Activated CD8-positive, alpha-beta memory T cell treated with anti-CD3 and anti-CD28 coated beads, Interleukin-2, amount 50 U/mL, for 1 hour (primary cell): Measurements from ENCODE around the gene MLPH.
"Not testable (repeated sequence)": the region's sequence is repeated elsewhere in the genome, so short reads cannot be mapped to it uniquely, and the experiment has no call there.

Experiments
- DNase-seq: peaks from one replicate; pipeline ENCODE4 v3.0.0-alpha.2; 2020; ENCODE audit errors: extremely low read depth

MLPH gene

DNA sequence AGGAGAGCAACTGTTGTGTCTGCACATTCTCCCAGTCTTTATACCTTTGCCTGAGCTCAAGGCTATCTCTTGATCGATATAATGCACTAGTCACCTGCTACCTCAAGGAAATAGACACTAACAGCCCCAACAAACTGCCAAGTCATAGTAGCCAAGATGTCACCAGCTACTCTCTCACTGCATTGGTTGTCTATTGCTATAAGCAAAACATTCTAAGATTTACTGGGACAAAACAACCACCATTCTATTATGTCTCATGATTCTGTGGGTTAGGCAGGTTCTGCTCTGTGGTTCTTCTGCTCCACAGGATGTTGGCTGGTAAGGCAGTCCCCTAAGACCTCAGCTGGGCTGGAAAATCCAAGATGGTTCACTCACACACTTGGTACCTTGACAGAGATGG, 28.5 kb upstream of the MLPH start:
- DNase-seq: no peak

GRCh38 chr2:237459226-237459625, 27.8 kb upstream of the MLPH start:
- DNase-seq: no peak

DNA sequence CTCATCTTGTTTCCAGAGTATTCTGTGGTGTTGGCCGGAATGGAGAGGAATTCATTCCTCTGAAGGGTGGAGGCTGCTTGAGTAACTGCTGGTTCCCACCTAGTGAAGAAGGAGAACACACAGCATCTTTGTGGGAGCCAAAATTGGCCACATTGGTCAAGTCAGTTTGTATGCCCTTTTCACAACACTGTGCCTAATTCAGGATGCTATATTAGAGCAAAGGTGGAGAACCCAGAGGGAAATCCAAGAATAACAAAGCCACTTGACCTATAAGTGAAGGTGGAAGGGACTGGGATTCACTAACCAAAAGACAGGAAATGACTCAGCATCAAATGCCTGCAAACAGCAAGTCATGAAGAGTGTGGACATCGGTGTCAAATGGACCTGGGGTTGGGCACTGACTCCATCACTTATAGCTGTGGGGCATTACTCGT, 27.3 kb upstream of the MLPH start:
- no peak for DNase-seq

DNA sequence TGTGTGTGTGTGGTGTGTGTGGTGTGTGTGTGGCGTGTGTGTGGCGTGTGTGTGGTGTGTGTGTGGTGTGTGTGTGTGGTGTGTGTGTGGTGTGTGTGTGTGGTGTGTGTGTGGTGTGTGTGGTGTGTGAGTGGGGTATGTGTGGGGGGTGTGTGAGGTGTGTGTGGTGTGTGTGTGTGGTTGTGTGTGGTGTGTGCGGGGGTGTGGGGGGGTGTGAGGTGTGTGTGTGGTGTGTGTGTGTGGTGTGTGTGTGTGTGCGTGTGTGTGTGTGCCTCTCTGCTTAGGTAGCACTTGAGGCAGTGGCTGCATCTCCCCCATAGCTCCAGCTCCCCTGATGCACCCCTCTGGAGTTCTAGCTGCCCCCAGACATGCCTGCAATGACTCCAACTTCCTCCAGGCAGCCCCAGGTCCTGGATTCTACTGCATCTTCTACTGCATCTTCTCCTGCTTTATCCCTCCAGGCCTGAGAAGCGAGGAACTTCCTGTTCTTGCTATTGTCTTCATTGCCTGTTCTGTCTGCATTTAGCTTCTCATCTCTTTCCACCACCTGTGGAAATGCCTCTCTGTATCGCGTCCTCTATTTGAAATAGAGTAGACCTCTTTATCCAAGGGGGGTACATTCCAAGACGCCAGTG, 22.2 kb upstream of the MLPH start:
- DNase-seq: no peak

DNA sequence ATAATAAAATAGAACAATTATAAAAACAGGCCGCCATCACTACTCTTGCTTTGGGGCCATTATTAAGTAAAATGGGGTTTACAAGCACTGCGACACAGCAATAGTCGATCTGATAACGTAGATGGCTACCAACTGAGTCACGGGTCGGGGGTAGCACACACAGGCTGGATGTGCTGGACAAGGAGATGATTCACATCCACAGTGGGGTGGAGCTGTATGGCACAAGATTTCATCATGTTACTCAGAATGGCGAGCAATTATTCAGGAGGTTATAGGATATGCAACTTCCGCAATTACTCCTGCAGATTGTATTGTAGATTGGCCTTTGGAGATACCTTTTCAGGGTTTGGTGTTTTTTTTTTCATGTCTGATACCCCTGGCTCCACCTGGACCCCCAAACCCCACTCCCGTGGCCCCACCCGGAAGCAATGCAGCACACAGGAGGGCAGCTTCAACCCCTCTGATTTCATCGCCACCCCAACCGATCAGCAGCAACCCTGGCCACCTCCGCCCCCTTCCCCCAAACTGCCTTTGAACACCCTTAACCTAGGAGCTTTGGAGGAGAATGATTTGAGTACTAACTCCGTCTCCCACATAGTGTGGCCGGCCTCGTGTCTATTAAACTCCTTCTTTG, 21.4 kb upstream of the MLPH start:
- DNase-seq: no peak

DNA sequence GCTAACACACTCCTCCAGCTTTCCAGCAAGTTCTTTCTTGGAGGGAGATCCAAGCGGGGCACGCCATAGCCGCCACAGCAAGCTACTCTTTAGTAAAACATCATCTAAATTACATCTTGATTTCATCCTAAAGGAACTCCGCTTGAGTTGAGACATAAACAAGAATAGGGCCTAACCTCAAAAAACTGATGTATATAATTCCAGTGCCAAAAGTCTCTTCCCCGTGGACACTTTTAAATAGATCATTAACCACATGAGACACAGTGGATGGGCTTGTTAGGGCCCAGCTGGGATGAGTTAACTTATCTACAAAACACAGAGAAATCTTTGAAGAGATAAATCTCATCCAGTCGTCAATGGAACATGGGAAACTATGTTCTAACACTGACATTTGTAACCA, 20.8 kb upstream of the MLPH start:
- no peak for DNase-seq

DNA sequence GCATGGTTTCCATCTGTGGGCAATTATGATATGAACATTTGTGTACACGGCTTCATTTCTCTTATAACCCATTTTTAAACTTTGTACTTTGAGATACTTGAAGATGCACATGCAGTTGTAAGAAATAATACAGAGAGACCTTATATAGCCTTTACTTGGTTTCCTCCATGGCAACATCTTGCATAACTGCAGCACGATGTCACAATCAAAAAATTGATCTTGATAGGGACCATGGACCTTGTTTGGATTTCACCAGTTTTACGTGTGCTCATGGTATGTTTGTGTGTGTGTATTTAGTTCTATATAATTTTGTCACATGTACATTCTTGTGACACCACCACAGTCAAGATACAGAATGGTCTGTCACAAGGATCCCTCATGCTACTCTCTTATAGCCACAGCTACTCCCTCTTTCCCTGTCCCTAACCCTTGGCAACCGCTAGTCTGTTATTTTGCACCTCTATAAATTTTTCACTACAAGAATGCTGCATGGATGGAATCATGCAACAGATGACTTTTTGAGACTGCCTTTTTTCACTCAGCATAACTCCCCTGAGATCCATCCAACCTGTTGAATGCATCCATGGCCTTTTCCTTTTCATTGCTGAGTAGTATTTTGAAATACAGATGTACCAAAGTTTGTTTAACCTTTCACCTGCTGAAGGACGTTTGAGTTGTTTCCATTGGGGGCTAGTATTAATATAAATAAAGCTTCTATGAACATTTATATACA, 19.4 kb upstream of the MLPH start:
- no peak for DNase-seq

- not testable (repeated sequence) for DNase-seq
These were observed 17.6 kb upstream of the MLPH start for GRCh38 chr2:237469410-237469809.

DNA sequence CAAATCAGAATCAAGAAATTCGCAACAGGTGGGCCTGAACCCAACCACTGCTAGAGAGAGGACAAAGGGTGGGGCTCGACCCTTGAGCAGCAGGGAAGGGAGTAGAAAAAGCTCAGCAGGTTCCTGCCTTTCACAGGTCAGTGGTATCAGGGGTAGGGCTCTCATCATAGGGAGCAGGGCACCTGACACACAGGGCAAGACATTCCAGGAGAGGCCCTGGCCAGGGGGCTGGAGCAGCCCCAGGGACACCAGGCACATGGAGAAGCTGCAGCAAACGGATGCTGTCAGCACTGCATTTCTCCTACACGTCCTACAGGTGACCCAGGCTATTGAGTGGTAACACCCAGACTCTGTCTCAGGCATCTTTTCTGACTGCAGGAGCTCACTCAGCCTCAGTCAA, 17.2 kb upstream of the MLPH start:
- no peak for DNase-seq

DNA sequence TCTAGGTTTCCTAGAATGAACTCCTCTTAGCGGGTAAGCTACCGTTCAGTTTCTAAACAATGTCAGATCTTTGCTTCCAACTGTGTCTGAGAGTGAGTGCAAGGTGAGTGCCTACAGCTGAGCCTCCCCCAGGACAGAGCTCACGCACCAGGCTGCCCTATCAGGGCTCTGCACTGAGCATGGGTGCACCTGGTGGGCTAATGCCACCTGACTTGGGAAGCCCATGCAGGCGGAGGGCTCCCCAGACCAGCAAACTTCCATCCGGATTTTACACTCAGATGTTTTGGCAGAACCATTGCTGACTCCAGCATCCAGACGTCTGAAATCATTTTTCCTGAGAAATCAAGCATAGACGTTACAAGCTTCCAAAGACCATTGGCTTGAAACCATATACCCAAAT, 16.1 kb upstream of the MLPH start:
- DNase-seq: no peak

DNA sequence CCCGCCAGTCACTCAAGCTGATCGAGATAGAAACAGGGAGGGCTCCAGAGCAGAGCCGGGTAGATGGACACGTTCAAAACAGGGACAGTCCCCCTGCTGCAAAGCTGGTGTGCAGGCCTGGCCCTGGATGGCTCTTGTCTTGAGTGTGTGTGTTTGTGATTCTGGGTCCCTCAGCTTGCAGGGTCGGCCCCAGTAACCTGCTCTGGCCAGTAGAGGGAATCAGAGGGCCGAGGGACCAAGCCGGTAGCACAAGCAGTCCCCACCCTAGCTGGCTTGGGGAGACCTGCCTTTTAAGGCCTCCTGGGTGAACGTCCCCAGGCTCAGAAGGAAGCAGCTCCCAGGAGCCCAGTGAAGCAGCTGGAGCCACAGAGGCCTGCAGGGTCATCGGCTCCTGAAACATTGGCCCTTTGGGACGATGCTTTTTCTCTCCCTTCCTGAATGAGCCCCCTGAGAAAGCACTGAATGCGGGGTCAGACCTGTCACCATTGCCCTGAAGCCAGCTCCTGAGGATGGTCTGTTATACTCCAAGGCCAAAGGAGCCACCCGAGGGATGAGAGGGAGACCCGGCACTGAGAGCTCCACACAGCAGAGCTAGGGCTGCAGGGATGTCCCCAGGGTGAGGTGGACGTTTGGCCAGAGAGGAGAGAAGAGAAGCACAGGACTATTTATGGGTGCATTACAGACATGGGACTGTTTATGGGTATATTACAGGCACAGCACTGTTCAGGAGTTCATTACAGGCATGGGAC, 15.4 kb upstream of the MLPH start:
- DNase-seq: no peak

DNA sequence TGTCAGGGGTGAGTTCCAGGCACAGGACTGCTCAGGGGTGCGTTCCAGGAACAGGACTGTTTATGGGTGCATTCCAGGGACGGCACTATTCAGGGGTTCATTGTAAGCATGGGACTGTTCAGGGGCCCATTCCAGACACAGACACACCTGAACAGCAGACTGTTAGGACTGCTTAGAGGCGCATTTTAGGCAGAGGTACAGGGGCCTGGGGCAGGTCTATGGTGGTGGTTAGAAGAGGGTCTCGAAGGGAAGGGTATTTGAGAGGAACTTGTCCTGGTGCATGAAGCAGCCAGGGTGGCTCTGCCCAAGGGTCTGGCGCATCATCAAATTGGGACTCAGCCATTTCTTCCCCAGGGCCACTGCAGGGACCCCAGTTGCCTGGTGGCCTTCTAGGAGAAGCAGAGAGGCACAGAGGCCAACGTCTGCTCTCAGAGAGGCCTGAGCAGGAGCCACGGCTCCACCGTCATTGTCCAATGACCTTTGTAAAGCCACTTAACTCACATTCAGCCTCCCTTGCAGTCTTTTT, 14.8 kb upstream of the MLPH start:
- DNase-seq: no peak

DNA sequence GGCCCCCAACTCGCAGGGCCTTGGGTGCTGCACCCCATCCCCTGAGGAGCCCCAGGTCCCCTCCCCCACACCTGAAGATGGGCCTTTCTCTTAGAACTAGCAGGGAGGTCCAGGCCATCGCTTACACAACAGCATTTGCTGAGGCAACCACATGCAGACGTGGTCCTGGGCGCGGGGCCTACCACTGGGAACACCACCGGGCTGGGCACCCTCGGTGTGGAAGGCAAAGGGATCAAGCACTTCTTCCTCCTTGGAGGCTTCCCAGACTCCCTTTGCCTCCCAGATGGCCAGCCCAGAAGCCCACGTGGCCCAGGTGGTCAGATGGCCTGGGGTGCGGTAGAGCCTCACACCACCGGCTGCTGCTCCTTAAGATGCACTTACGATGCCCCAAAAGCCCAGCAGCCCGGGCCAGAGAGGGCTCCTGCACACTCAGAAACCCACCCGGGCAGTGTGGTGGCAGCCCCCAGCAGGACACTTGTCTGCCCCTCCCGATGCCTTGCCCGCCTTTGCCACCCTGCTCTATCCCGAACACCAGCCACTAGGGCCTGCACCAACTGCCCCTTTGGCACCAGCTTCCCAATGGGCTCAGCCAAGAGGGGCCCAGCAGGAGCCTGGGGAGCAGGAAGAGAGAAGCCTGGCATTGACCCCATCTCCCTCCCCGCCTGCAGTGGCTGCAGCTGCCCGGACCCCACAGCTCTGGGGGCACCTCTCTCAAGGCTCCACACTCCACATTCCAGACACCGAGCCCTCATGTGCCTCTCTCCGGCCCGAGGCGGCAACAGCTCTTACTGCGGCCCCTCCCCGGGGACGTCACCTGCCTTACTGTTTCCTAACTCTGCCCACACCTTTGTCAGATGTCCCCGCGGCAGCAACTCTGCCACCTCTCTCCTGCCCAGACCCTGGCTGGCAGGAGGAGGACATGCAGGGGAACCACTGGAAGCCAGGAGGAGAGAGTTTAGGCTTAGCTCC, 13.9 kb upstream of the MLPH start:
- no peak for DNase-seq

GRCh38 chr2:237473878-237474441, 13.1 kb upstream of the MLPH start:
- DNase-seq: no peak

- no peak for DNase-seq
These were observed 12.6 kb upstream of the MLPH start for GRCh38 chr2:237474442-237474911.

- peak; percentile 30 for DNase-seq
These were observed 11.9 kb upstream of the MLPH start for GRCh38 chr2:237474931-237475703.

DNA sequence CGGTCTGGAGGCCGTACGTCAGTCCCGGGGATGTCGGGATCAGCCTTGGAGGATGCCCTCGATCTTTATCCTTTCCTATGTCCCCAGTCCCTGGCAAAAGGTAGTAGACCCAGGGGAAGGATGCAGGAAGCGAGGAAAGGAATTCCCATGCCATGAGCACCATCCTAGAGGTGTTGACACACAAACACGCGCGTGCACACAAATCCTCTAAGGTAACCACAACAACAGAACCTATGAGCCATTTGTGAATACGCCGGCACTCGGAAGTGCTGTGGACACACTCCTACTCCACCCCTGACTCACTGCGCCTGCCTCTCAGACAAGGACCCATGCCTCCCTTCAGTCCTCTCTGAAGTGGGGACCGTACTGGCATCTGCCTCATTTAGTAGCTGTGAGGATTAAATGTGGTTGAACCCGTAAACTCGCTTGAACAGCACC, 11.3 kb upstream of the MLPH start:
- no peak for DNase-seq

GRCh38 chr2:237478095-237478494, 9.0 kb upstream of the MLPH start:
- DNase-seq: no peak

DNA sequence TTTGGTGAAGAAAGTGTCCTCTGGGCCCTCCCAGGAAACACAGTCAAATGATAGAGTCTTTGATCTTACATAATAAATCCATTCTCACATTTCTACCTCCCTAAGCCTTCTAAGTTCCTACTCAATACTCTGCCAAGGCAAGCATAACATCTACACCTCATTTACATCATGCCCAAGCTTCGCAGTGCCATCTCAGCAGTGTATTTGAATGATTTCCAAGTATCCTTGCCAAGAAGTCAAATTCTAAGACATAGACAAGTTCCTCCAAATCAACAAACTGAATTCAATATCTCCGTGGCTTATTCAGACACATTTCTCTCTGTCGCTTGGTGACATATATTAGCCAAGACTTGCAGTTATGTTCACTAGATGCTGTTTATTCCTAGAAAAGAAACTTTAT, 8.1 kb upstream of the MLPH start:
- DNase-seq: no peak

- no peak for DNase-seq
These were observed 7.3 kb upstream of the MLPH start for GRCh38 chr2:237479747-237480146.
